ENCODE results near the gene ZNF385B. TPM values are rescaled to one million over a fixed set of nuclear protein-coding genes. Genes with fewer than 3 reads are reported as not detected.
A peak's percentile ranks its signal among the peaks of the same experiment; 100 is the strongest.

ZNF385B gene
- total and polyA plus RNA-seq, 9 of the 15 experiments (the other 6 are each of a cell fraction or from before 2014, with no cell fraction given), result 0.50 TPM; not detected in 8

DNA sequence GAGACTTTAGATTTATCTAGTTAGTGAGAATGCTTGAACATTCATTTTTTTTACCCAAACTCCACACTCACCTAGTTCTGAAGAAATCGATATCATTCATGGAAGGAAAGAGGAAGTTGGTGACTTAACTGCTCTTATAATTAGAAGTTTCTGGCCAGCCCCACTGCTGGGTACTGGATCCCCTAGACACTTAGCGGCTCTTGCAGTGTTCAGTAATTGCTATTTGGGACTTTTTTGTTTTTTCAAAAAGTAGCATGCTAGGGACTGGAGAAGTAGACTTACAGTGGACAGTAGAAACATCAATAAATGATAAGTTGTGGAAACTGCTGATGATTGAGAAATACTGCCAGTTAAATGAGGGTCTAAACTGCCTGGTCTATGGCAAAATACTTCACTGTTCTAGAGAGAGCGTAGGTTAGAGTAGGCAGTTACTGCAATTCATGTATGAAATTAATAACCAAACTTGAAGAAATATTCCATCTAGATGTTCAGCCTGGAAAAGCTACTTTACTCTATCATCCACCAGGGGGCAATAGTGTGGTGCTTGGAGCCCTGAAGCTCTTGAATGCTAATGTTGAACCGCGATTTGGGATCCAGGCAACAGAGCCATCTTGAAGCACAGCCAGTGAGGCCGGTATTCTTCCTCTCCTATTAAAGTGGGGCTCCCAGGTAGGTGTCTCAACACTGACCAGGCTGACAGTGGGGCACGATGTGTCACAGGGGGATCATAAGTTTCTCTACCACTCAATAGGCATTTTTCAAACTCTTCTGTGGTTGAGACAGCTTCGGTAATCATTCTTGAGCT is 450.7 kb downstream of the ZNF385B start (continued):
- TF ChIP-seq, protein P1, sequence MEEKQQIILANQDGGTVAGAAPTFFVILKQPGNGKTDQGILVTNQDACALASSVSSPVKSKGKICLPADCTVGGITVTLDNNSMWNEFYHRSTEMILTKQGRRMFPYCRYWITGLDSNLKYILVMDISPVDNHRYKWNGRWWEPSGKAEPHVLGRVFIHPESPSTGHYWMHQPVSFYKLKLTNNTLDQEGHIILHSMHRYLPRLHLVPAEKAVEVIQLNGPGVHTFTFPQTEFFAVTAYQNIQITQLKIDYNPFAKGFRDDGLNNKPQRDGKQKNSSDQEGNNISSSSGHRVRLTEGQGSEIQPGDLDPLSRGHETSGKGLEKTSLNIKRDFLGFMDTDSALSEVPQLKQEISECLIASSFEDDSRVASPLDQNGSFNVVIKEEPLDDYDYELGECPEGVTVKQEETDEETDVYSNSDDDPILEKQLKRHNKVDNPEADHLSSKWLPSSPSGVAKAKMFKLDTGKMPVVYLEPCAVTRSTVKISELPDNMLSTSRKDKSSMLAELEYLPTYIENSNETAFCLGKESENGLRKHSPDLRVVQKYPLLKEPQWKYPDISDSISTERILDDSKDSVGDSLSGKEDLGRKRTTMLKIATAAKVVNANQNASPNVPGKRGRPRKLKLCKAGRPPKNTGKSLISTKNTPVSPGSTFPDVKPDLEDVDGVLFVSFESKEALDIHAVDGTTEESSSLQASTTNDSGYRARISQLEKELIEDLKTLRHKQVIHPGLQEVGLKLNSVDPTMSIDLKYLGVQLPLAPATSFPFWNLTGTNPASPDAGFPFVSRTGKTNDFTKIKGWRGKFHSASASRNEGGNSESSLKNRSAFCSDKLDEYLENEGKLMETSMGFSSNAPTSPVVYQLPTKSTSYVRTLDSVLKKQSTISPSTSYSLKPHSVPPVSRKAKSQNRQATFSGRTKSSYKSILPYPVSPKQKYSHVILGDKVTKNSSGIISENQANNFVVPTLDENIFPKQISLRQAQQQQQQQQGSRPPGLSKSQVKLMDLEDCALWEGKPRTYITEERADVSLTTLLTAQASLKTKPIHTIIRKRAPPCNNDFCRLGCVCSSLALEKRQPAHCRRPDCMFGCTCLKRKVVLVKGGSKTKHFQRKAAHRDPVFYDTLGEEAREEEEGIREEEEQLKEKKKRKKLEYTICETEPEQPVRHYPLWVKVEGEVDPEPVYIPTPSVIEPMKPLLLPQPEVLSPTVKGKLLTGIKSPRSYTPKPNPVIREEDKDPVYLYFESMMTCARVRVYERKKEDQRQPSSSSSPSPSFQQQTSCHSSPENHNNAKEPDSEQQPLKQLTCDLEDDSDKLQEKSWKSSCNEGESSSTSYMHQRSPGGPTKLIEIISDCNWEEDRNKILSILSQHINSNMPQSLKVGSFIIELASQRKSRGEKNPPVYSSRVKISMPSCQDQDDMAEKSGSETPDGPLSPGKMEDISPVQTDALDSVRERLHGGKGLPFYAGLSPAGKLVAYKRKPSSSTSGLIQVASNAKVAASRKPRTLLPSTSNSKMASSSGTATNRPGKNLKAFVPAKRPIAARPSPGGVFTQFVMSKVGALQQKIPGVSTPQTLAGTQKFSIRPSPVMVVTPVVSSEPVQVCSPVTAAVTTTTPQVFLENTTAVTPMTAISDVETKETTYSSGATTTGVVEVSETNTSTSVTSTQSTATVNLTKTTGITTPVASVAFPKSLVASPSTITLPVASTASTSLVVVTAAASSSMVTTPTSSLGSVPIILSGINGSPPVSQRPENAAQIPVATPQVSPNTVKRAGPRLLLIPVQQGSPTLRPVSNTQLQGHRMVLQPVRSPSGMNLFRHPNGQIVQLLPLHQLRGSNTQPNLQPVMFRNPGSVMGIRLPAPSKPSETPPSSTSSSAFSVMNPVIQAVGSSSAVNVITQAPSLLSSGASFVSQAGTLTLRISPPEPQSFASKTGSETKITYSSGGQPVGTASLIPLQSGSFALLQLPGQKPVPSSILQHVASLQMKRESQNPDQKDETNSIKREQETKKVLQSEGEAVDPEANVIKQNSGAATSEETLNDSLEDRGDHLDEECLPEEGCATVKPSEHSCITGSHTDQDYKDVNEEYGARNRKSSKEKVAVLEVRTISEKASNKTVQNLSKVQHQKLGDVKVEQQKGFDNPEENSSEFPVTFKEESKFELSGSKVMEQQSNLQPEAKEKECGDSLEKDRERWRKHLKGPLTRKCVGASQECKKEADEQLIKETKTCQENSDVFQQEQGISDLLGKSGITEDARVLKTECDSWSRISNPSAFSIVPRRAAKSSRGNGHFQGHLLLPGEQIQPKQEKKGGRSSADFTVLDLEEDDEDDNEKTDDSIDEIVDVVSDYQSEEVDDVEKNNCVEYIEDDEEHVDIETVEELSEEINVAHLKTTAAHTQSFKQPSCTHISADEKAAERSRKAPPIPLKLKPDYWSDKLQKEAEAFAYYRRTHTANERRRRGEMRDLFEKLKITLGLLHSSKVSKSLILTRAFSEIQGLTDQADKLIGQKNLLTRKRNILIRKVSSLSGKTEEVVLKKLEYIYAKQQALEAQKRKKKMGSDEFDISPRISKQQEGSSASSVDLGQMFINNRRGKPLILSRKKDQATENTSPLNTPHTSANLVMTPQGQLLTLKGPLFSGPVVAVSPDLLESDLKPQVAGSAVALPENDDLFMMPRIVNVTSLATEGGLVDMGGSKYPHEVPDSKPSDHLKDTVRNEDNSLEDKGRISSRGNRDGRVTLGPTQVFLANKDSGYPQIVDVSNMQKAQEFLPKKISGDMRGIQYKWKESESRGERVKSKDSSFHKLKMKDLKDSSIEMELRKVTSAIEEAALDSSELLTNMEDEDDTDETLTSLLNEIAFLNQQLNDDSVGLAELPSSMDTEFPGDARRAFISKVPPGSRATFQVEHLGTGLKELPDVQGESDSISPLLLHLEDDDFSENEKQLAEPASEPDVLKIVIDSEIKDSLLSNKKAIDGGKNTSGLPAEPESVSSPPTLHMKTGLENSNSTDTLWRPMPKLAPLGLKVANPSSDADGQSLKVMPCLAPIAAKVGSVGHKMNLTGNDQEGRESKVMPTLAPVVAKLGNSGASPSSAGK (IDR thresholded peaks at IDR 0.05), result no peak
- TF ChIP-seq EGR1 (conservative IDR thresholded peaks at IDR 0.05) (no peak), NEUROD1 (IDR thresholded peaks at IDR 0.05; ENCODE audit: borderline replicate concordance, low read depth, low read length, partially characterized antibody) (no peak), KLF1 (tag; IDR thresholded peaks at IDR 0.05) (no peak), MYC (IDR thresholded peaks at IDR 0.05; ENCODE audit: low read depth, low read length) (no peak), MYC (CRISPR knock-in tag; IDR thresholded peaks at IDR 0.05; ENCODE audit: borderline replicate concordance, low read depth) (no peak), CBFA2T2 (conservative IDR thresholded peaks at IDR 0.05) (no peak), PHB2 (IDR thresholded peaks at IDR 0.05; ENCODE audit: low read depth) (no peak), FOXK2 (conservative IDR thresholded peaks at IDR 0.05 in 1 of 2, IDR thresholded peaks at IDR 0.05 in 1 of 2; ENCODE audit: low read depth in 2 of 2) (no peak), RBM14 (IDR thresholded peaks at IDR 0.05; ENCODE audit: borderline replicate concordance, insufficient read depth, low read depth, low read length) (no peak), SRSF7 (optimal IDR thresholded peaks at IDR 0.05; ENCODE audit: low read depth, low read length) (no peak)
- TF ChIP-seq, protein P2, sequence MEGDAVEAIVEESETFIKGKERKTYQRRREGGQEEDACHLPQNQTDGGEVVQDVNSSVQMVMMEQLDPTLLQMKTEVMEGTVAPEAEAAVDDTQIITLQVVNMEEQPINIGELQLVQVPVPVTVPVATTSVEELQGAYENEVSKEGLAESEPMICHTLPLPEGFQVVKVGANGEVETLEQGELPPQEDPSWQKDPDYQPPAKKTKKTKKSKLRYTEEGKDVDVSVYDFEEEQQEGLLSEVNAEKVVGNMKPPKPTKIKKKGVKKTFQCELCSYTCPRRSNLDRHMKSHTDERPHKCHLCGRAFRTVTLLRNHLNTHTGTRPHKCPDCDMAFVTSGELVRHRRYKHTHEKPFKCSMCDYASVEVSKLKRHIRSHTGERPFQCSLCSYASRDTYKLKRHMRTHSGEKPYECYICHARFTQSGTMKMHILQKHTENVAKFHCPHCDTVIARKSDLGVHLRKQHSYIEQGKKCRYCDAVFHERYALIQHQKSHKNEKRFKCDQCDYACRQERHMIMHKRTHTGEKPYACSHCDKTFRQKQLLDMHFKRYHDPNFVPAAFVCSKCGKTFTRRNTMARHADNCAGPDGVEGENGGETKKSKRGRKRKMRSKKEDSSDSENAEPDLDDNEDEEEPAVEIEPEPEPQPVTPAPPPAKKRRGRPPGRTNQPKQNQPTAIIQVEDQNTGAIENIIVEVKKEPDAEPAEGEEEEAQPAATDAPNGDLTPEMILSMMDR (IDR thresholded peaks at IDR 0.05 in 2 of 3, conservative IDR thresholded peaks at IDR 0.05 in 1 of 3; ENCODE audit: insufficient read depth in 2 of 3, low read depth in 1 of 3, low read length in 3 of 3), result peak; percentile 50 to 61 (median 58); a peak in 5 of 6 replicates
